ENCODE data around the gene GARIN5A.

The GARIN5A gene

GRCh38 chr19:50476224-50476906 lies at the start of gene GARIN5A, which contains the start of gene EMC10:
Gene GARIN5A (minus strand): TSS chr19:50476848. CDS start chr19:50476388, 460 bp downstream.
Gene EMC10 (plus strand): TSS chr19:50476507. CDS start chr19:50476545, 38 bp downstream.
- DNase-seq, result peak; percentile 96 to 98

GRCh38 chr19:50522881-50523280 lies 46.2 kb upstream of the GARIN5A start:
- DNase-seq, result no peak

GRCh38 chr19:50520822-50521465 lies 44.3 kb upstream of the GARIN5A start:
- no peak for DNase-seq

GRCh38 chr19:50519006-50519575 lies 42.4 kb upstream of the GARIN5A start:
- DNase-seq, result no peak

GRCh38 chr19:50518091-50519005 lies 41.7 kb upstream of the GARIN5A start:
- DNase-seq, result no peak

- DNase-seq, result no peak
Measured at GRCh38 chr19:50517704-50518075, 41.0 kb upstream of the GARIN5A start.

- DNase-seq, result no peak
Measured at GRCh38 chr19:50516964-50517703, 40.5 kb upstream of the GARIN5A start.

- DNase-seq, result no peak
Measured at GRCh38 chr19:50516456-50516855, 39.8 kb upstream of the GARIN5A start.

GRCh38 chr19:50515168-50515561 lies 38.5 kb upstream of the GARIN5A start:
- no peak for DNase-seq

GRCh38 chr19:50514346-50515167 lies 37.9 kb upstream of the GARIN5A start:
- DNase-seq, result peak; percentile 32 to 63

- no peak for DNase-seq
Measured at GRCh38 chr19:50513746-50514345, 37.2 kb upstream of the GARIN5A start, which contains the start of gene ASPDH. Gene ASPDH (minus strand): TSS chr19:50513913. CDS start chr19:50513823, 90 bp downstream.

GRCh38 chr19:50512999-50513745 lies 36.5 kb upstream of the GARIN5A start:
- DNase-seq, result no peak

GRCh38 chr19:50512112-50512998 lies 35.7 kb upstream of the GARIN5A start:
- DNase-seq, result no peak

GRCh38 chr19:50511069-50511822 lies 34.6 kb upstream of the GARIN5A start, which contains the start of gene JOSD2:
Gene JOSD2 (minus strand): TSS chr19:50511191. CDS start chr19:50510431, 760 bp downstream.
- peak; percentile 100 for DNase-seq

GRCh38 chr19:50510700-50511068 lies 34.0 kb upstream of the GARIN5A start:
- DNase-seq, result peak; percentile 99 to 100

GRCh38 chr19:50510121-50510670 lies 33.5 kb upstream of the GARIN5A start:
- no peak for DNase-seq

GRCh38 chr19:50509366-50509765 lies 32.7 kb upstream of the GARIN5A start:
- DNase-seq, result no peak

- no peak for DNase-seq
Measured at GRCh38 chr19:50508843-50509190, 32.2 kb upstream of the GARIN5A start.

Data from NCI-H1930 (cell line).